MM.1S (cell line): Measurements from ENCODE around the gene SLC2A1.

Experiments used
- DNase-seq: peaks from one replicate; pipeline ENCODE4 v3.0.0-alpha.2; 2015
- H2AFZ ChIP-seq: fragments of 300-600 bp; sonication (generic); 2 replicates; pipeline ENCODE4 v1.6.0; 2016; ENCODE audit warnings: antibody characterized with exemption, low read length
- H3F3A ChIP-seq: fragments of 300-600 bp; sonication (generic); 2 replicates; pipeline ENCODE4 v1.6.1; 2016; ENCODE audit warnings: mild to moderate bottlenecking, antibody characterized with exemption, low read length, moderate library complexity, mixed read lengths; ENCODE audit not compliant: insufficient read depth
- H3K27ac ChIP-seq: fragments of 300-600 bp; sonication (generic); 2 replicates; pipeline ENCODE4 v1.5.1; 2016; ENCODE audit warnings: mild to moderate bottlenecking, low read length
- H3K27me3 ChIP-seq: fragments of 300-600 bp; sonication (generic); replicated peaks from 2 replicates; pipeline ENCODE4 v1.6.0; 2016; ENCODE audit warnings: low read length; ENCODE audit not compliant: insufficient read depth
- H3K36me3 ChIP-seq: fragments of 300-600 bp; sonication (generic); replicated peaks from 2 replicates; pipeline ENCODE4 v1.6.1; 2016; ENCODE audit warnings: mild to moderate bottlenecking, low read length, mixed read lengths; ENCODE audit not compliant: insufficient read depth
- H3K4me1 ChIP-seq: fragments of 300-600 bp; sonication (generic); 2 replicates; pipeline ENCODE4 v1.6.1; 2016; ENCODE audit warnings: low read length, mixed read lengths
- H3K4me2 ChIP-seq: fragments of 300-600 bp; sonication (generic); 2 replicates; pipeline ENCODE4 v1.6.0; 2016; ENCODE audit warnings: low read depth, low read length
- H3K4me3 ChIP-seq: fragments of 300-600 bp; sonication (generic); 2 replicates; pipeline ENCODE4 v1.5.1; 2016; ENCODE audit warnings: low read length, mixed read lengths
- H3K79me2 ChIP-seq: fragments of 300-600 bp; sonication (generic); 2 replicates; pipeline ENCODE4 v1.6.1; 2016; ENCODE audit warnings: mixed run types, low read length, mixed read lengths
- H3K9ac ChIP-seq: fragments of 300-600 bp; sonication (generic); 2 replicates; pipeline ENCODE4 v1.6.1; 2016; ENCODE audit warnings: low read length, mixed read lengths
- H3K9me2 ChIP-seq: fragments of 300-600 bp; sonication (generic); replicated peaks from 2 replicates; pipeline ENCODE4 v1.6.1; 2016; ENCODE audit warnings: mild to moderate bottlenecking, low read length, mixed read lengths; ENCODE audit not compliant: insufficient read depth
- H3K9me3 ChIP-seq: fragments of 300-600 bp; sonication (generic); replicated peaks from 2 replicates; pipeline ENCODE4 v1.6.1; 2016; ENCODE audit warnings: mild to moderate bottlenecking, low read length, mixed read lengths; ENCODE audit not compliant: insufficient read depth
- H4K20me1 ChIP-seq: fragments of 300-600 bp; sonication (generic); 2 replicates; pipeline ENCODE4 v1.6.1; 2016; ENCODE audit warnings: mild to moderate bottlenecking, low read length, moderate library complexity, mixed read lengths; ENCODE audit not compliant: insufficient read depth
- CTCF ChIP-seq: fragments of 300-600 bp; sonication (generic); IDR thresholded peaks from 2 replicates; pipeline ENCODE4 v1.5.1; 2016; ENCODE audit warnings: antibody characterized with exemption, low read length, mixed read lengths
- EZH2 ChIP-seq: fragments of 300-600 bp; sonication (generic); optimal IDR thresholded peaks from 2 replicates; pipeline ENCODE3; 2017; ENCODE audit warnings: low read depth, mild to moderate bottlenecking, antibody characterized with exemption, low read length, mixed read lengths
- EZH2phosphoT487 ChIP-seq: fragments of 300-600 bp; sonication (generic); IDR thresholded peaks from 2 replicates; pipeline ENCODE4 v1.6.1; 2018; ENCODE audit warnings: antibody characterized with exemption, low read length

SLC2A1 gene

GRCh38 chr1:42956739-42957138 is 1.9 kb downstream of the SLC2A1 start:
- Histone ChIP-seq H2AFZ (no peak overlapping the region), H3F3A (0 out of 2 replicates have a peak, but pooled peaks cover 5% of the 10 kb centered on the region), H3K9me3 (no peaks in the 10 kb centered on the region), H3K9ac (peak overlapping the region; percentile 68; the same call in 1 of the 2 replicates), H3K4me1 (peaks cover 15% of the 10 kb centered on the region; the same call in 1 of the 2 replicates), H3K27me3 (0 out of 2 replicates have a peak, but pooled peaks cover 3% of the 10 kb centered on the region), H3K9me2 (no peaks in the 10 kb centered on the region), H3K27ac (no peak overlapping the region; the same call in 1 of the 2 replicates), H4K20me1 (peaks cover 5% of the 10 kb centered on the region; the same call in 1 of the 2 replicates), H3K4me2 (peak overlapping the region; percentile 82), H3K4me3 (peak overlapping the region; percentile 75), H3K36me3 (no peaks in the 10 kb centered on the region), H3K79me2 (peaks cover 61% of the 10 kb centered on the region)
- no peak for TF ChIP-seq CTCF
- TF ChIP-seq EZH2 = no peak
- no peak for TF ChIP-seq EZH2phosphoT487
- no peak for DNase-seq

GRCh38 chr1:42955311-42956063 is 3.2 kb downstream of the SLC2A1 start:
- Histone ChIP-seq H3K27me3 (0 out of 2 replicates have a peak, but pooled peaks cover 3% of the 10 kb centered on the region), H3K9ac (no peak overlapping the region), H2AFZ (no peak overlapping the region), H3K4me2 (no peak overlapping the region), H3F3A (0 out of 2 replicates have a peak, but pooled peaks cover 5% of the 10 kb centered on the region), H3K79me2 (peaks cover 72% of the 10 kb centered on the region), H3K9me2 (no peaks in the 10 kb centered on the region), H3K4me1 (peaks cover 18% of the 10 kb centered on the region; the same call in 1 of the 2 replicates), H3K36me3 (no peaks in the 10 kb centered on the region), H3K27ac (no peak overlapping the region), H4K20me1 (peaks cover 7% of the 10 kb centered on the region; the same call in 1 of the 2 replicates), H3K4me3 (no peak overlapping the region), H3K9me3 (no peaks in the 10 kb centered on the region)
- TF ChIP-seq CTCF (no peak), EZH2 (no peak), EZH2phosphoT487 (no peak)
- no peak for DNase-seq

- no peak for DNase-seq
- Histone ChIP-seq H3K36me3 (no peaks in the 10 kb centered on the region), H3K27ac (no peak overlapping the region), H3K4me3 (no peak overlapping the region), H3K27me3 (no peaks in the 10 kb centered on the region), H3K9me3 (no peaks in the 10 kb centered on the region), H3K4me1 (peaks cover 15% of the 10 kb centered on the region; the same call in 1 of the 2 replicates), H3K4me2 (no peak overlapping the region), H4K20me1 (peaks cover 7% of the 10 kb centered on the region; the same call in 1 of the 2 replicates), H2AFZ (no peak overlapping the region), H3K9ac (no peak overlapping the region), H3F3A (0 out of 2 replicates have a peak, but pooled peaks cover 5% of the 10 kb centered on the region), H3K9me2 (no peaks in the 10 kb centered on the region), H3K79me2 (peaks cover 90% of the 10 kb centered on the region)
- no peak for TF ChIP-seq EZH2phosphoT487
- no peak for TF ChIP-seq EZH2
- no peak for TF ChIP-seq CTCF
These were observed 5.2 kb downstream of the SLC2A1 start for GRCh38 chr1:42953182-42954180.
